Activated CD4-positive, alpha-beta memory T cell treated with anti-CD3 and anti-CD28 coated beads for 36 hours (primary cell): ENCODE data around the gene CADM2. TPM values are rescaled to one million over a fixed set of nuclear protein-coding genes. Genes with fewer than 3 reads are reported as not detected.

Source experiments
- CTCF ChIA-PET: fragments of 350-600 bp; sonication (Branson Sonifier 250); formaldehyde crosslinking; loops from one replicate; lab custom pipeline; 2021; ENCODE audit warnings: antibody characterized with exemption, inconsistent platforms; lab: Charles Lee
- POLR2A ChIA-PET: fragments of 350-600 bp; sonication (Branson Sonifier 250); formaldehyde crosslinking; loops from one replicate; lab custom pipeline; 2021; ENCODE audit warnings: antibody characterized with exemption; lab: Charles Lee
- DNase-seq: peaks from one replicate; pipeline ENCODE4 v3.0.0-alpha.2; 2020
- H3K27ac Mint-ChIP-seq: one replicate; pipeline ENCODE4 v1.8.0; 2021; ENCODE audit warnings: mixed read lengths
- H3K27me3 Mint-ChIP-seq: one replicate; pipeline ENCODE4 v1.8.0; 2021; ENCODE audit warnings: mixed read lengths
- H3K36me3 Mint-ChIP-seq: one replicate; pipeline ENCODE4 v1.8.0; 2021; ENCODE audit warnings: mixed read lengths
- H3K4me1 Mint-ChIP-seq: one replicate; pipeline ENCODE4 v1.8.0; 2021; ENCODE audit warnings: low read depth, mixed read lengths
- H3K4me3 Mint-ChIP-seq: one replicate; pipeline ENCODE4 v1.8.0; 2021; ENCODE audit warnings: mild to moderate bottlenecking, mixed read lengths
- H3K9me3 Mint-ChIP-seq: one replicate; pipeline ENCODE4 v1.8.0; 2021; ENCODE audit warnings: mixed read lengths
- intact Hi-C: fragments of 100-400 bp; cut with micrococcal nuclease; formaldehyde crosslinking; loops from one replicate; pipeline ENCODE4 v1.15.1; 2023
- total RNA-seq, 2 experiments: library from RNA; stranded (reverse); gene quantifications; one replicate each; pipeline ENCODE4 v1.2.3, GENCODE V29; 2021

Gene CADM2
- total RNA-seq, 2 experiments from 2014 or later = not detected

DNA sequence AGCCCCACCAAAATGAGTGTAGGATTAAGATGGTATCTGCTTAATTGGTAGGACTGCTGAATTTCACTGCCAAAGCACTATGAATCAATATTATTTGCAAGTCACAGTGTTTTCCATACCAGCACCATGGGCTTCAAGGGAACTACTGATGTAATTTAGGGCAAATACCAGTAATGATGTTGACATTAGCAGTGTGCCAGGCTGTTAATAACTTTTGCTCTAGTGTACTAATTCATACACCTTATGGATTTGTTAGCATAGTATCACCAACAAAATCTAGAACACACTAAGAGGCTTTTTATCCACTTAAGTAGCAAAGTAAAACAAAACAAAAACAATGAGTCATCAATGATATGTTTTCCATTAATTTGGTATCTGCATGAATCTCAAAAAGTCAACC lies 888.2 kb downstream of the CADM2 start:
- intact Hi-C loops = no loop called here
- Mint-ChIP-seq H3K4me1 (no peaks in the 10 kb centered on the region), H3K27ac (no peak overlapping the region), H3K27me3 (no peaks in the 10 kb centered on the region), H3K9me3 (peaks cover 5% of the 10 kb centered on the region), H3K4me3 (no peak overlapping the region), H3K36me3 (no peaks in the 10 kb centered on the region)
- ChIA-PET POLR2A (no interaction called here), CTCF (no interaction called here)
- no peak for DNase-seq

DNA sequence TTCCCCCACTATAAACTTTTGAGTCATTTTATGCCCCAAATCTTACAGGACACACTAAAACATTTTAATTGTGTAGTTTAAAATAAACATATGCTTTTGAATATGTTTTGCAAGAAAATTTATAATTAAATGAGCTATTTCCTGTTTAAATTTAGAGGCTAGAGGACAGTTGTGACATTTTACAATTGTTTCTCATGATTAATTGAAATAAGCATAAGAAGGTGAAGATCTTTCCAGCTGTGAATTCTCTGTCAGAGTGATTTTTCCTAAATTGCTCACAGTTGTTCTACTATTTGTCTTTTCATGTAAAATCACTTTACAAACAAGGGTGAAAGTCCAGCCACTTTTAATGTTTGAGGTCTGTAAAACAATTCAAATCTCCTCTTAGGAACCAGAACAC lies 892.3 kb downstream of the CADM2 start:
- Mint-ChIP-seq H3K4me1 (no peaks in the 10 kb centered on the region), H3K9me3 (peaks cover 9% of the 10 kb centered on the region), H3K4me3 (no peak overlapping the region), H3K36me3 (no peaks in the 10 kb centered on the region), H3K27ac (no peak overlapping the region), H3K27me3 (no peaks in the 10 kb centered on the region)
- CTCF ChIA-PET = no interaction called here
- no peak for DNase-seq
- intact Hi-C loops = no loop called here
- POLR2A ChIA-PET = no interaction called here

- H3K27me3 Mint-ChIP-seq = no peaks in the 10 kb centered on the region
- intact Hi-C loops = no loop called here
- no peaks in the 10 kb centered on the region for H3K4me1 Mint-ChIP-seq
- no peaks in the 10 kb centered on the region for H3K36me3 Mint-ChIP-seq
- CTCF ChIA-PET = no interaction called here
- H3K9me3 Mint-ChIP-seq = peaks cover 9% of the 10 kb centered on the region
- no peak for DNase-seq
- H3K4me3 Mint-ChIP-seq = no peak overlapping the region
- H3K27ac Mint-ChIP-seq = no peak overlapping the region
- POLR2A ChIA-PET = no interaction called here
These were observed 895.0 kb downstream of the CADM2 start for GRCh38 chr3:85853805-85854204.

- CTCF ChIA-PET = no interaction called here
- Mint-ChIP-seq H3K4me1 (no peaks in the 10 kb centered on the region), H3K36me3 (no peaks in the 10 kb centered on the region), H3K4me3 (no peak overlapping the region), H3K9me3 (peaks cover 20% of the 10 kb centered on the region), H3K27ac (no peak overlapping the region), H3K27me3 (no peaks in the 10 kb centered on the region)
- intact Hi-C loops = no loop called here
- no peak for DNase-seq
- POLR2A ChIA-PET = no interaction called here
These were observed 904.2 kb downstream of the CADM2 start for GRCh38 chr3:85862893-85863455.

GRCh38 chr3:85864896-85865295 lies 906.1 kb downstream of the CADM2 start:
- Mint-ChIP-seq H3K27me3 (no peaks in the 10 kb centered on the region), H3K36me3 (no peaks in the 10 kb centered on the region), H3K4me3 (no peak overlapping the region), H3K27ac (no peak overlapping the region), H3K9me3 (peaks cover 20% of the 10 kb centered on the region), H3K4me1 (no peaks in the 10 kb centered on the region)
- intact Hi-C loops = loop anchor here (1.0 kb wide), 1 partner anchor 32 kb away; no protein-coding TSS in a partner anchor
- CTCF ChIA-PET = no interaction called here
- no peak for DNase-seq
- POLR2A ChIA-PET = no interaction called here

- CTCF ChIA-PET = no interaction called here
- peaks cover 10% of the 10 kb centered on the region for H3K9me3 Mint-ChIP-seq
- intact Hi-C loops = no loop called here
- POLR2A ChIA-PET = no interaction called here
- H3K36me3 Mint-ChIP-seq = no peaks in the 10 kb centered on the region
- no peaks in the 10 kb centered on the region for H3K27me3 Mint-ChIP-seq
- H3K4me3 Mint-ChIP-seq = no peak overlapping the region
- no peak for DNase-seq
- H3K4me1 Mint-ChIP-seq = no peaks in the 10 kb centered on the region
- H3K27ac Mint-ChIP-seq = no peak overlapping the region
These were observed 908.3 kb downstream of the CADM2 start for GRCh38 chr3:85867072-85867471.

DNA sequence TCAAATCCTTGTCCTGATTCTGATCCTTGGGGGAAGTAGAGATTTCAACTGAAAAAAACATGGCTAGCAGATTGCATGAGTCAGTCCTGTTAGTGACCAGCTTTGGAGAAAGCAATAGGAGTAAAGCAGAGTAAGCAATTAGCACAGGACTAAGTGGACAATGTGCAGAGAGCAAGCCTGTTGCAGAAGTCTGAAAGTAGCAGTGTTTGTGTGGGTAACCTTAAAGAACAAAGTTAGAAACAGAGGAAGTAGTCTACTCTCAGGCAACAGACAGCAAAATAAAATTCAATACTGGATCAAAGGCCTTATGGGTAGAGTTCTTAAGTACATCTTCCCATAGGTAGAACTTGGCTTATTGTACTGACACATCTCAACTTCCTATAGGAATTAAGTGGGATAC lies 916.8 kb downstream of the CADM2 start:
- H3K36me3 Mint-ChIP-seq = no peaks in the 10 kb centered on the region

DNA sequence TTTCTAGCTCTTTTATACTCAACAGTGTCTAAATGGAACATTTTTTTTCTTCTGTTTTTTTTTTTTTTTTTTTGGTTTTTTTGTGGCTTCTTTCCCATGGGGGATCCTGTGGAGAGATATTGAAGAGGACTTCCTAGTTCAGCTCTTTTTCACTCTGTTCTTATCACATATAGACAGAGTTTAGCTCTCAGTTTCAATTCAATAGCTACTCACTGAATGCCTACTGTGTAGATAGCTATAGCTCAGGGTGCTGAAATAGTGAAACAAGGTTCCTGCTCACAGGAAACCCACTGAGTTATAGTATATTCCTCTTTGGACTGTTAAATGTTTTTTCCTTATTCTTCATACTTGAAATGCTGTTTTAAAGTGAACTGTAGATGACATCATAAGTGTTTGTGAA lies 918.8 kb downstream of the CADM2 start:
- H3K9me3 Mint-ChIP-seq = peaks cover 11% of the 10 kb centered on the region
- no peak for DNase-seq
- no peaks in the 10 kb centered on the region for H3K36me3 Mint-ChIP-seq
- no peaks in the 10 kb centered on the region for H3K27me3 Mint-ChIP-seq
- POLR2A ChIA-PET = no interaction called here
- CTCF ChIA-PET = no interaction called here
- H3K4me1 Mint-ChIP-seq = no peaks in the 10 kb centered on the region
- H3K27ac Mint-ChIP-seq = no peak overlapping the region
- intact Hi-C loops = no loop called here
- H3K4me3 Mint-ChIP-seq = no peak overlapping the region

More for the DNA sequence above, 916.8 kb downstream of the CADM2 start:
- ChIA-PET CTCF (no interaction called here), POLR2A (no interaction called here)
- no peak for DNase-seq
- no peak overlapping the region for H3K4me3 Mint-ChIP-seq
- H3K27ac Mint-ChIP-seq = no peak overlapping the region
- intact Hi-C loops = no loop called here
- H3K4me1 Mint-ChIP-seq = no peaks in the 10 kb centered on the region
- no peaks in the 10 kb centered on the region for H3K27me3 Mint-ChIP-seq
- H3K9me3 Mint-ChIP-seq = peaks cover 9% of the 10 kb centered on the region

DNA sequence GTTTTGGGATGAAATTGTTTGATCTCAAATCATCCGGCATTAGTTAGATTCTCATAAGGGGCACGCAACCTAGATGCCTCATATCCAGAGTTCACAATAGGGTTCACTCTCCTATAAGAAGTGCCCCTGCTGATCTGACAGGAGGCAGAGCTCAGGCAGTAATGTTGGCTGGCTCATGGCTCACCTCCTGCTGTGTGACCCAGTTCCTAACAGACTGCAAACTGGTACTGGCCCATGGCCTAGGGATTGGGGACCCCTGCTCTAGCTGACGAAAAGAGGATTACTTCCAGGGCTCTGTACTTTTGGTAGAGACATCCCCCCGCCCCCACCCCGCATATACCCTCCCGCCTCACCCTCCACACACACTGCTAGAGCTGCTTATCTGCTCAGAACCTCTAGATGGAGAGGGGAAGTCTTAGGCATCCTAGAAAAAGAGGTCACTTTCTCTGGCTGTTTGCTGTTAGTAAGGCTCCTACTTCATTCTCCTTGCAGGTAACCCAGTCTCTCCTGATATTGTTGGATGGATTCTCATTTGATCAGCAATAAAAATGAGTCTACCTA lies 923.1 kb downstream of the CADM2 start:
- Mint-ChIP-seq H3K4me3 (no peak overlapping the region), H3K9me3 (peaks cover 11% of the 10 kb centered on the region)

GRCh38 chr3:85890043-85890555 lies 931.3 kb downstream of the CADM2 start:
- intact Hi-C loops = no loop called here
- H3K27me3 Mint-ChIP-seq = no peaks in the 10 kb centered on the region
- no peak overlapping the region for H3K27ac Mint-ChIP-seq

More for the DNA sequence above, 923.1 kb downstream of the CADM2 start:
- Mint-ChIP-seq H3K27ac (no peak overlapping the region), H3K4me1 (no peaks in the 10 kb centered on the region), H3K36me3 (no peaks in the 10 kb centered on the region), H3K27me3 (no peaks in the 10 kb centered on the region)
- DNase-seq = no peak
- ChIA-PET POLR2A (no interaction called here), CTCF (no interaction called here)
- intact Hi-C loops = no loop called here

GRCh38 chr3:85903434-85903833 lies 944.6 kb downstream of the CADM2 start:
- CTCF ChIA-PET = no interaction called here
- DNase-seq = no peak
- Mint-ChIP-seq H3K27ac (no peak overlapping the region), H3K27me3 (no peaks in the 10 kb centered on the region), H3K9me3 (peaks cover 6% of the 10 kb centered on the region), H3K4me3 (no peak overlapping the region), H3K36me3 (no peaks in the 10 kb centered on the region), H3K4me1 (no peaks in the 10 kb centered on the region)
- POLR2A ChIA-PET = no interaction called here
- intact Hi-C loops = no loop called here

More at GRCh38 chr3:85890043-85890555, 931.3 kb downstream of the CADM2 start:
- peaks cover 16% of the 10 kb centered on the region for H3K9me3 Mint-ChIP-seq
- H3K36me3 Mint-ChIP-seq = no peaks in the 10 kb centered on the region
- ChIA-PET POLR2A (no interaction called here), CTCF (no interaction called here)
- H3K4me1 Mint-ChIP-seq = no peaks in the 10 kb centered on the region
- no peak overlapping the region for H3K4me3 Mint-ChIP-seq
- no peak for DNase-seq

DNA sequence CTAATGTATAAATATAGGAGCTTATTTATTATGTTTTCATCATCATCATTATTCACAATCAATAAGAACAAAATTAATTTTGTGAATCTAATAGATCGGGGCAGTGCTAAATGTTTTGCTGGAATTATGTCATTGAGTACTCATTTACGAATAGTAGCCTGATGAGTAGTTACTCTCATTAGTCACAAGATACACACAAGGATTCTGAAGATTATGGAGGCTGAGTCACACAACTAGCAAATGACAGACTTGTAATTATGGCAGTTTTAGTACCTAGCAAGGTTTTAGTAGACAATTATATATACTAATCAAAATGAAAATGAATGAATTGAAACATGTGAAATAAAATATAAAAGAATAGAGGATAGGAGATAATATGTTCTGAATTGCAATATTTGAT lies 954.2 kb downstream of the CADM2 start:
- intact Hi-C loops = no loop called here
- H3K9me3 Mint-ChIP-seq = peaks cover 18% of the 10 kb centered on the region
- no peaks in the 10 kb centered on the region for H3K4me1 Mint-ChIP-seq
- no peaks in the 10 kb centered on the region for H3K36me3 Mint-ChIP-seq
- no peak overlapping the region for H3K4me3 Mint-ChIP-seq
- H3K27ac Mint-ChIP-seq = no peak overlapping the region
- H3K27me3 Mint-ChIP-seq = no peaks in the 10 kb centered on the region
- CTCF ChIA-PET = no interaction called here
- no peak for DNase-seq
- POLR2A ChIA-PET = no interaction called here

- peaks cover 13% of the 10 kb centered on the region for H3K9me3 Mint-ChIP-seq
- H3K4me3 Mint-ChIP-seq = no peak overlapping the region
- no peak overlapping the region for H3K27ac Mint-ChIP-seq
- DNase-seq = no peak
- intact Hi-C loops = no loop called here
- no peaks in the 10 kb centered on the region for H3K27me3 Mint-ChIP-seq
- POLR2A ChIA-PET = no interaction called here
- CTCF ChIA-PET = no interaction called here
- H3K36me3 Mint-ChIP-seq = no peaks in the 10 kb centered on the region
- no peaks in the 10 kb centered on the region for H3K4me1 Mint-ChIP-seq
These were observed 963.6 kb downstream of the CADM2 start for GRCh38 chr3:85922374-85922773.
